Measurements from ENCODE around the gene DCDC2.

DCDC2 gene

GRCh38 chr6:24195836-24196597, 161.8 kb downstream of the DCDC2 start:
- no peak overlapping the region for H3K4me3 ChIP-seq (ENCODE audit: low read depth in 1 of 2, low read length in 2 of 2)
- H3K4me1 ChIP-seq (ENCODE audit: control insufficient read depth in 1 of 2, insufficient read depth in 2 of 2, low read length in 2 of 2), result no peaks in the 10 kb centered on the region

GRCh38 chr6:24194978-24195700, 162.7 kb downstream of the DCDC2 start:
- Histone ChIP-seq H3K27me3 (ENCODE audit: control insufficient read depth in 1 of 2, insufficient read depth in 2 of 2, low read length in 2 of 2) (no peaks in the 10 kb centered on the region), H3K9me3 (ENCODE audit: control insufficient read depth in 1 of 2, low read length in 2 of 2) (no peaks in the 10 kb centered on the region), H3K36me3 (ENCODE audit: control insufficient read depth in 1 of 2, insufficient read depth in 2 of 2, low read length in 2 of 2) (no peaks in the 10 kb centered on the region)

More at GRCh38 chr6:24195836-24196597, 161.8 kb downstream of the DCDC2 start:
- Histone ChIP-seq H3K27ac (ENCODE audit: low read depth, low read length) (no peak overlapping the region), H3K36me3 (ENCODE audit: control insufficient read depth in 1 of 2, insufficient read depth in 2 of 2, low read length in 2 of 2) (no peaks in the 10 kb centered on the region), H3K9ac (ENCODE audit: low read depth in 1 of 2, low read length in 2 of 2) (no peak overlapping the region), H3K9me3 (ENCODE audit: control insufficient read depth in 1 of 2, low read length in 2 of 2) (no peaks in the 10 kb centered on the region), H3K27me3 (ENCODE audit: control insufficient read depth in 1 of 2, insufficient read depth in 2 of 2, low read length in 2 of 2) (no peaks in the 10 kb centered on the region)

DNA sequence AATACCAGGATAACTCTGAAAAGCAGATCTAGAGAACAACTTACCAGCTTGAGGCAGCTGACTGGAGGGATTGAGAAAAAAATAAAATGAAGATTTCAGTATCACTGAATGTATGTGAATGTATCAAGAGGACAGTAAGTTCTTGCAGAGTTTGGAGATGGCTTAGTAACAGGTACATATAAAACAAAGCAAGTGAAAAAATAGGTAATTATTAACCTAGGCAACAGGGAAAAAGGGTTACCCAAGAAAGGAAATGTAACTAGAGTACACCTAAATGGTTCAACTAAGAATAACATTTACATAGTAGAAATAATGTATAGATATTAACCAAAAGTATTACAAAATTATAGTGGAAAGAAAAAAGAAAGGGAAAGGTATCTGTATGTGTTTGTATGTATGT, 164.5 kb downstream of the DCDC2 start:
- Histone ChIP-seq H3K4me3 (ENCODE audit: low read depth in 1 of 2, low read length in 2 of 2) (no peak overlapping the region), H3K27me3 (ENCODE audit: control insufficient read depth in 1 of 2, insufficient read depth in 2 of 2, low read length in 2 of 2) (no peaks in the 10 kb centered on the region), H3K27ac (ENCODE audit: low read depth, low read length) (no peak overlapping the region), H3K4me1 (ENCODE audit: control insufficient read depth in 1 of 2, insufficient read depth in 2 of 2, low read length in 2 of 2) (no peaks in the 10 kb centered on the region), H3K9me3 (ENCODE audit: control insufficient read depth in 1 of 2, low read length in 2 of 2) (no peaks in the 10 kb centered on the region), H3K36me3 (ENCODE audit: control insufficient read depth in 1 of 2, insufficient read depth in 2 of 2, low read length in 2 of 2) (no peaks in the 10 kb centered on the region), H3K9ac (ENCODE audit: low read depth in 1 of 2, low read length in 2 of 2) (no peak overlapping the region)

More at GRCh38 chr6:24194978-24195700, 162.7 kb downstream of the DCDC2 start:
- Histone ChIP-seq H3K4me1 (ENCODE audit: control insufficient read depth in 1 of 2, insufficient read depth in 2 of 2, low read length in 2 of 2) (no peaks in the 10 kb centered on the region), H3K4me3 (ENCODE audit: low read depth in 1 of 2, low read length in 2 of 2) (no peak overlapping the region), H3K9ac (ENCODE audit: low read depth in 1 of 2, low read length in 2 of 2) (no peak overlapping the region), H3K27ac (ENCODE audit: low read depth, low read length) (no peak overlapping the region)

GRCh38 chr6:24191346-24191745, 166.5 kb downstream of the DCDC2 start:
- H3K9me3 ChIP-seq (ENCODE audit: control insufficient read depth in 1 of 2, low read length in 2 of 2), result no peaks in the 10 kb centered on the region
- H3K27me3 ChIP-seq (ENCODE audit: control insufficient read depth in 1 of 2, insufficient read depth in 2 of 2, low read length in 2 of 2), result peaks cover 0 to 4% of the 10 kb centered on the region in 2 donors
- H3K27ac ChIP-seq (ENCODE audit: low read depth, low read length), result no peak overlapping the region
- no peaks in the 10 kb centered on the region for H3K36me3 ChIP-seq (ENCODE audit: control insufficient read depth in 1 of 2, insufficient read depth in 2 of 2, low read length in 2 of 2)
- no peak overlapping the region for H3K9ac ChIP-seq (ENCODE audit: low read depth in 1 of 2, low read length in 2 of 2)
- no peak overlapping the region for H3K4me3 ChIP-seq (ENCODE audit: low read depth in 1 of 2, low read length in 2 of 2)
- H3K4me1 ChIP-seq (ENCODE audit: control insufficient read depth in 1 of 2, insufficient read depth in 2 of 2, low read length in 2 of 2), result no peaks in the 10 kb centered on the region

- no peak overlapping the region for H3K4me3 ChIP-seq (ENCODE audit: low read depth in 1 of 2, low read length in 2 of 2)
- H3K4me1 ChIP-seq (ENCODE audit: control insufficient read depth in 1 of 2, insufficient read depth in 2 of 2, low read length in 2 of 2), result no peaks in the 10 kb centered on the region
- no peaks in the 10 kb centered on the region for H3K36me3 ChIP-seq (ENCODE audit: control insufficient read depth in 1 of 2, insufficient read depth in 2 of 2, low read length in 2 of 2)
- H3K27ac ChIP-seq (ENCODE audit: low read depth, low read length), result no peak overlapping the region
- no peaks in the 10 kb centered on the region for H3K9me3 ChIP-seq (ENCODE audit: control insufficient read depth in 1 of 2, low read length in 2 of 2)
- no peak overlapping the region for H3K9ac ChIP-seq (ENCODE audit: low read depth in 1 of 2, low read length in 2 of 2)
- H3K27me3 ChIP-seq (ENCODE audit: control insufficient read depth in 1 of 2, insufficient read depth in 2 of 2, low read length in 2 of 2), result peaks cover 0 to 4% of the 10 kb centered on the region in 2 donors
Measured at GRCh38 chr6:24188578-24189080, 169.2 kb downstream of the DCDC2 start.

GRCh38 chr6:24187965-24188577, 169.8 kb downstream of the DCDC2 start:
- Histone ChIP-seq H3K9me3 (ENCODE audit: control insufficient read depth in 1 of 2, low read length in 2 of 2) (no peaks in the 10 kb centered on the region), H3K27me3 (ENCODE audit: control insufficient read depth in 1 of 2, insufficient read depth in 2 of 2, low read length in 2 of 2) (peaks cover 0 to 4% of the 10 kb centered on the region in 2 donors), H3K4me1 (ENCODE audit: control insufficient read depth in 1 of 2, insufficient read depth in 2 of 2, low read length in 2 of 2) (no peaks in the 10 kb centered on the region), H3K36me3 (ENCODE audit: control insufficient read depth in 1 of 2, insufficient read depth in 2 of 2, low read length in 2 of 2) (no peaks in the 10 kb centered on the region), H3K27ac (ENCODE audit: low read depth, low read length) (no peak overlapping the region), H3K4me3 (ENCODE audit: low read depth in 1 of 2, low read length in 2 of 2) (no peak overlapping the region), H3K9ac (ENCODE audit: low read depth in 1 of 2, low read length in 2 of 2) (no peak overlapping the region)

DNA sequence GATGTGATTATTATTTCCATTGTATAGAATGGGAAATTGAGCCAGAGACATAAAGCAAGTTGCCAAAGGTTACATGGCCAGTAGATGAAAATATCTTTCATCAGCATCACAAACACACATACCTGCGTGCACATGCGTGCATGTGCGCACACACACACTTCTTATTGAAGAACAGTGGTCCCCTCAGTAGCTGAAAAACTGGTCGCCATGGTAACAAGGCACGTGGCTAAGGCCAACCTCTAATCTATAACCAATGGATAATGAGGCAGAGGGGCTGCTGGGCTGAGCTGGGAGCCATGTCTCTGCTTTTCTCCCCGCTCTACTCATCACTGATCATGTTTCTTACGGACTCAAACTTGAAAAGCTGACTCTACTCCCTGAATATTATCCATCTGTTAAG, 171.5 kb downstream of the DCDC2 start:
- H3K4me1 ChIP-seq (ENCODE audit: control insufficient read depth in 1 of 2, insufficient read depth in 2 of 2, low read length in 2 of 2), result no peaks in the 10 kb centered on the region
- H3K27ac ChIP-seq (ENCODE audit: low read depth, low read length), result no peak overlapping the region
- H3K36me3 ChIP-seq (ENCODE audit: control insufficient read depth in 1 of 2, insufficient read depth in 2 of 2, low read length in 2 of 2), result no peaks in the 10 kb centered on the region
- peaks cover 0 to 4% of the 10 kb centered on the region in 2 donors for H3K27me3 ChIP-seq (ENCODE audit: control insufficient read depth in 1 of 2, insufficient read depth in 2 of 2, low read length in 2 of 2)
- H3K9ac ChIP-seq (ENCODE audit: low read depth in 1 of 2, low read length in 2 of 2), result no peak overlapping the region
- no peak overlapping the region for H3K4me3 ChIP-seq (ENCODE audit: low read depth in 1 of 2, low read length in 2 of 2)
- H3K9me3 ChIP-seq (ENCODE audit: control insufficient read depth in 1 of 2, low read length in 2 of 2), result no peaks in the 10 kb centered on the region

DNA sequence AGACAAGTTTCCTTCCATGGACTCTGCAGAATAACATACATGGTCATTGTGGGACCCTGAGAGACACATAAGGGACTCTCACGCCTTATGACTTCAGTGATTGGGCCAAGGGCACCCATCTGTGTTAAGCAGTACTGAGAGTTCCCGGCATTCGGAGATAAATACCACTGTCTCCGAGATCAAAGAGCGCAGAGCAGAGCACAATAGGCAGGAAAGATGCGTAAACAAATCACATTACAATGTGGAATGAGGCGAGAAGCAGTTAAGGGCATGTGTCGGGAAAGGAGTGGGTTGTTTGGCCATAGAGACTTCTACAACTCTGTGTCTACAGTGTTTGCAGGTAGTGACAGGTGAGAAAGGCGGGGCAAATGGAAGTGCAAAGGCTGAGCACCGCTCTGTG, 174.3 kb downstream of the DCDC2 start:
- Histone ChIP-seq H3K9me3 (ENCODE audit: control insufficient read depth in 1 of 2, low read length in 2 of 2) (no peaks in the 10 kb centered on the region), H3K4me3 (ENCODE audit: low read depth in 1 of 2, low read length in 2 of 2) (no peak overlapping the region), H3K27ac (ENCODE audit: low read depth, low read length) (no peak overlapping the region), H3K4me1 (ENCODE audit: control insufficient read depth in 1 of 2, insufficient read depth in 2 of 2, low read length in 2 of 2) (no peaks in the 10 kb centered on the region), H3K9ac (ENCODE audit: low read depth in 1 of 2, low read length in 2 of 2) (no peak overlapping the region), H3K36me3 (ENCODE audit: control insufficient read depth in 1 of 2, insufficient read depth in 2 of 2, low read length in 2 of 2) (no peaks in the 10 kb centered on the region), H3K27me3 (ENCODE audit: control insufficient read depth in 1 of 2, insufficient read depth in 2 of 2, low read length in 2 of 2) (peaks cover 0 to 4% of the 10 kb centered on the region in 2 donors)

DNA sequence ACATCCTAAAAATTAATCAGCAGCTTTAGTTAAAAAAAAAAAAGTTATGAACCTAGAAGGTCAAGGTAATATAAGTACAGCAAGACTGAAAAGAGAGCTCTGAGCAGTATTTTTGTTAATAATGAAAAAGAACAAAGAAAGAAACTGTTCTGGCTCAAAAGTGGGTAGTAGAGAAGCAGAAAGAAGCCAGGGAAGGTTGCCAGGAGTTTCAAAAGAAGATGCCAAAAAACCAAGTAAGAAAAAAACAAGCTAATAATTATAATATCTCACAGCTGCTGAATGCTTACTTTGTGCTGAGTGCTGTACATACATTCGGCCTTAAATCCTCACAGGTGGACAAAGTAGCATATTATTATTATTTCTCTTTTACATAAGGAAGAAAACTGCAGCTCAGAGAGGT, 200.0 kb downstream of the DCDC2 start:
- Histone ChIP-seq H3K9me3 (ENCODE audit: control insufficient read depth in 1 of 2, low read length in 2 of 2) (no peaks in the 10 kb centered on the region), H3K4me3 (ENCODE audit: low read depth in 1 of 2, low read length in 2 of 2) (no peak overlapping the region), H3K4me1 (ENCODE audit: control insufficient read depth in 1 of 2, insufficient read depth in 2 of 2, low read length in 2 of 2) (no peaks in the 10 kb centered on the region), H3K27ac (ENCODE audit: low read depth, low read length) (no peak overlapping the region), H3K9ac (ENCODE audit: low read depth in 1 of 2, low read length in 2 of 2) (no peak overlapping the region), H3K27me3 (ENCODE audit: control insufficient read depth in 1 of 2, insufficient read depth in 2 of 2, low read length in 2 of 2) (no peaks in the 10 kb centered on the region), H3K36me3 (ENCODE audit: control insufficient read depth in 1 of 2, insufficient read depth in 2 of 2, low read length in 2 of 2) (no peaks in the 10 kb centered on the region)

- no peaks in the 10 kb centered on the region for H3K9me3 ChIP-seq (ENCODE audit: control insufficient read depth in 1 of 2, low read length in 2 of 2)
- H3K27me3 ChIP-seq (ENCODE audit: control insufficient read depth in 1 of 2, insufficient read depth in 2 of 2, low read length in 2 of 2), result no peaks in the 10 kb centered on the region
- no peaks in the 10 kb centered on the region for H3K4me1 ChIP-seq (ENCODE audit: control insufficient read depth in 1 of 2, insufficient read depth in 2 of 2, low read length in 2 of 2)
- H3K36me3 ChIP-seq (ENCODE audit: control insufficient read depth in 1 of 2, insufficient read depth in 2 of 2, low read length in 2 of 2), result no peaks in the 10 kb centered on the region
- H3K4me3 ChIP-seq (ENCODE audit: low read depth in 1 of 2, low read length in 2 of 2), result no peak overlapping the region
- no peak overlapping the region for H3K9ac ChIP-seq (ENCODE audit: low read depth in 1 of 2, low read length in 2 of 2)
- H3K27ac ChIP-seq (ENCODE audit: low read depth, low read length), result no peak overlapping the region
Measured at GRCh38 chr6:24154121-24154520, 203.7 kb downstream of the DCDC2 start.
